ENCODE data around the gene LARGE1. TPM values are rescaled to one million over a fixed set of nuclear protein-coding genes. Genes with fewer than 3 reads are reported as not detected.

The LARGE1 gene
- total RNA-seq, 1 donor, result 15.0 TPM

GRCh38 chr22:33687464-33687863 lies 232.8 kb downstream of the LARGE1 start:
- no peak for TF ChIP-seq CTCF (IDR thresholded peaks at IDR 0.05; ENCODE audit: insufficient read depth, low read length)
- H3K4me3 ChIP-seq (ENCODE audit: low read depth, low read length), result no peak overlapping the region
- DNase-seq (ENCODE audit: low read depth), result no peak

GRCh38 chr22:33684087-33684486 lies 236.2 kb downstream of the LARGE1 start:
- TF ChIP-seq CTCF (IDR thresholded peaks at IDR 0.05; ENCODE audit: insufficient read depth, low read length), result no peak
- no peak overlapping the region for H3K4me3 ChIP-seq (ENCODE audit: low read depth, low read length)

GRCh38 chr22:33682927-33683326 lies 237.3 kb downstream of the LARGE1 start:
- no peak for DNase-seq (ENCODE audit: low read depth)
- TF ChIP-seq CTCF (IDR thresholded peaks at IDR 0.05; ENCODE audit: insufficient read depth, low read length), result no peak
- H3K4me3 ChIP-seq (ENCODE audit: low read depth, low read length), result no peak overlapping the region

More at GRCh38 chr22:33684087-33684486, 236.2 kb downstream of the LARGE1 start:
- DNase-seq (ENCODE audit: low read depth), result no peak

GRCh38 chr22:33680632-33681031 lies 239.6 kb downstream of the LARGE1 start:
- no peak for TF ChIP-seq CTCF (IDR thresholded peaks at IDR 0.05; ENCODE audit: insufficient read depth, low read length)
- no peak for DNase-seq (ENCODE audit: low read depth)
- no peak overlapping the region for H3K4me3 ChIP-seq (ENCODE audit: low read depth, low read length)

GRCh38 chr22:33678523-33678922 lies 241.8 kb downstream of the LARGE1 start:
- no peak overlapping the region for H3K4me3 ChIP-seq (ENCODE audit: low read depth, low read length)
- DNase-seq (ENCODE audit: low read depth), result no peak
- TF ChIP-seq CTCF (IDR thresholded peaks at IDR 0.05; ENCODE audit: insufficient read depth, low read length), result no peak

- H3K4me3 ChIP-seq (ENCODE audit: low read depth, low read length), result no peak overlapping the region
- no peak for DNase-seq (ENCODE audit: low read depth)
- no peak for TF ChIP-seq CTCF (IDR thresholded peaks at IDR 0.05; ENCODE audit: insufficient read depth, low read length)
These were observed 242.7 kb downstream of the LARGE1 start for GRCh38 chr22:33677536-33677935.

GRCh38 chr22:33674357-33674756 lies 245.9 kb downstream of the LARGE1 start:
- H3K4me3 ChIP-seq (ENCODE audit: low read depth, low read length), result no peak overlapping the region
- no peak for DNase-seq (ENCODE audit: low read depth)
- no peak for TF ChIP-seq CTCF (IDR thresholded peaks at IDR 0.05; ENCODE audit: insufficient read depth, low read length)
